ENCODE results near the gene ARRB2.
"Not testable (repeated sequence)": the region's sequence is repeated elsewhere in the genome, so short reads cannot be mapped to it uniquely, and the experiment has no call there.

Gene ARRB2

DNA sequence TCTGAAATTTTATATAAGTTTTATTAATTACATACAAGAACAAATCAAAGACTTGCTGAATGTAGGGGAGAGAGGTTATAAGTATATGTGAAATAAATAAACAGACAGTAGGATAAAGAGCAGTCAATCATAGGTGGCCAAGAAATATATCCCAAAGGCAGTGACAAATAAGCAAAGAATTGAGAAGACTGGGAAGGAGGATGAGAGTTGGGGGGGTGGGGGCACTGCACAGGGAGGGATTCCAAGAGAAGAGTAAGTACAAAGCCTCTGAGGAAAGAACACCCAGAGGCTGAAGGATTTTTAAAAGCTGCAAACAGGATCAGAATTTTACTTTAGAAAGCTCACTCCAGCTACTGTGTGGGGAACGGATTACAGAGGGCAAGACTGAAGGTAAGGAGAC, 9.3 kb upstream of the ARRB2 start:
- no peak for DNase-seq

DNA sequence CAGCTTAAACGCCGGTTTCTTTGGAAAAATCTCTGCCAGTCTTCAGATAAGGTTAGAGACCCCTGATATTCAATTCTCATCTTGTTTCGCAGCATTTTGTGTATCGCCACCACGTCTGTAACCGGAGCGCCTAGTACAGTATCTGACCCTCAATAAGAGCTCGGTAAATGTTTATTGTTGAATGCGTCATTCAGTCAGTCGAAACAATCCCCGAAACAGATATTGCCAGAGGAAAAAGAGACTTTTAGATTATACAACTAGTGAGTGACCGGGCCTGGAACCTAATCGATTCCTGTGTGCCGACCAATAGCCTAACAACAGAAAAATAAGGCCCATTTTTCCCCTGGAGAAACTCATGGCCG, 7.1 kb upstream of the ARRB2 start:
- DNase-seq, result no peak

DNA sequence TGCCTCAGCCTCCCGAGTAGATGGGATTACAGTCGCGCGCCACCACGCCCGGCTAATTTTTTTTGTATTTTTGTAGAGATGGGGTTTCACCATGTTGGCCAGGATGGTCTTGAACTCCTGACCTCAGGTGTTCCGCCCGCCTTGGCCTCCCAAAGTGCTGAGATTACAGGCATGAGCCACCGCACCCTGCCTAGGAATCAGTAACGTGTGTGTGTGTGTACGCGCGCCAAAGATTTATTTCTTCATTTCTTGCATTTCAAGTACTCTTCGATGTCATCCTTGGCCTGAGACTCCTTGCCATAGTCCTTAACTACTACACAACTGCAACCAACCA, 5.9 kb upstream of the ARRB2 start:
- not testable (repeated sequence) for DNase-seq

DNA sequence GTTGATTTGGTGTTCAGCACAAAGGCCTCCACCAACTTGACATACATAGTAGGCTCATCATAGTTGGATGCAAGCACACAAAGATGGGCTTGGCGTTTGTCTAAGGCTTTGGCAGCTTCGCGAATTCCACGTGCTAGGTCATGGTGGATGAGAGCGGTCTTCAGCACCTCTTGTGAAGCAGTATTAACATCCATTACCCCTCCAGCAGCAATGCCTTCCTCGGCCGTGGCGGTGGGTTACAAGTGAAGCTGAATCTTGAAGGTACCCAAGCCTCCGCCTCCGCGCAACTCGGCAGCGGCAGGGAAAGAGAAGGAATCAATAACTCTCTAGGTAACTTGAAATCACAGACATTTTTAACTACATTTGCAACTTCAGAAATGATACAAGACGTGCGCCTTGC, 5.4 kb upstream of the ARRB2 start:
- no peak for DNase-seq

DNA sequence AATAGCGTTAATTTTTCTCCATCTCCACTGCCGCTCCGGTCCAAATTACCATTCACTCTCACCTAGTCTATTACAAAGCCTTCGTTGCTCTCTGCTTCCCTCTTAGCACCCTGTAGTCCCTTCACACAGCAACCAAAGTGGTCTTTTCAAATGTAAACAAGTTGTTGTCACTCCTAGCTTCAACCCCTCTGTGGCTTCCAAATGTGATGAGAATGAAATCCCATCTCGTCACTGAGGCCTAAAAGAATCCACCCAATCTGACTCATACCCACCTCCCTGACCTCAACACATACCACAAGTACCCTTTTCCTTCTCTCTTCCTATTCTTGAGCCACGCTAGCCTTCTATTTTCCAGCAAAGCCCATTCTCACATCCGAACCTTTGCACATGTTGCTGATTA, 4.3 kb upstream of the ARRB2 start:
- DNase-seq, result no peak

DNA sequence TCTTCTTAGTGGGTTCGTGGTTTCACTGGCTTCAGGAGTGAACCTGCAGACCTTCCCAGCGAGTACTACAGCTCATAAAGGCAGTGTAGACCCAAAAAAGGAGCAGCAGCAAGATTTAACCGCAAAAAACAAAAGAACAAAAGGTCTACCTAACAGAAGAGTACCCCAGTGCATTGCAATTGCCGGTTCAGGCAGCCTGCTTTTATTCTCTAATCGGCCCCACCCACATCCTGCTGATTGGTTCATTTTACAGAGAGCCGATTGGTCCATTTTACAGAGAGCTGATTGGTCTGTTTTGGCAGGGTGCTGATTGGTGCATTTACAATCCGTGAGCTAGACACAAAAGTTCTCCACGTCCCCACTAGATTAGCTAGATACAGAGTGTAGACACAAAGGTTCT, 2.0 kb upstream of the ARRB2 start:
- peak in 12 of 51 donors; percentile 9 to 72 (median 16) for DNase-seq

DNA sequence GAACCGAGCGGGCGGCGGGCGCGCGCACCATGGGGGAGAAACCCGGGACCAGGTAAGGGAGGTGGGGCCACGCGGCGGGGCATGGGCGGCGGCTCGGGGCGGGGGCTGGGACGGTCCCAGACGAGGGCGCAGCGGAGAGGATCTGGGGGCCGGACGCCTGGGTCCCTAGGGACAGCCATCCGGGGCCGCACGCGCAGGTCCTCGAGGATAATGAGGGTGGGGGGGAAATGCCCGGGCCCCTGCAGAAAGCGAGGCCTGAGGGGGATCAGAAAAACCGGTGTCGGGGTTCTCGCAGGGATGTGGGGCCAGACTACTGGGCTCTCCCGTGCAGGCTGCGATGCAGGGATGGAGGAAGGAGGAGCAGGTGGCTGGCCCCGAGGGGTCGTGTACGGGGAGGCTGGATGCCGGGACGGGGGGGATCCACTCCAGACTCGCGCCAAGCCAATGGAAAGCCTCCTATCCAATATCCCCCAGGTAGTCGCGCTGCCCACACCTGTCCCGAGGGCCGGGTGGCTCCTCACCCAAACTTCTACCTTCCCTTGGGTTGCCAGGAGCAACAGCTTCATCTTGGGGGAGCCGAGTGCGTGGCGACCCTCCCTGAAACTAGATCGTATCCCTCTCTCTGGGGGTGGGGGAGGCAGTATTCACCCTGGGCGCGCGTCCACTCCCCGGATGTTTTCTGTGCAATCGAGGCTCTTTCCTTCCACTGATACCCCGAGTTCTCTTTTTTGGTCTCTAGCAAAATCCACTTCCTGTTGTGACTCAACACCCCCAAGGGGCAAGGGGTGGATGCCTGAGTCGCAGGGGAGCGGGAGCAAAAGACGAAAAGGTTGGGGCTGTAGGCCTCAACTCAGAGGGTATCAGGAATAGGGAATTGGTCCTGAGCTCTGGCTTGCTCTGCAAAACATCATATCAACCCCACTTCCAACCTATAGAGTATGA, 532 bp downstream of the ARRB2 start:
- peak in 5 of 51 donors; percentile 16 to 52 (median 42) for DNase-seq

DNA sequence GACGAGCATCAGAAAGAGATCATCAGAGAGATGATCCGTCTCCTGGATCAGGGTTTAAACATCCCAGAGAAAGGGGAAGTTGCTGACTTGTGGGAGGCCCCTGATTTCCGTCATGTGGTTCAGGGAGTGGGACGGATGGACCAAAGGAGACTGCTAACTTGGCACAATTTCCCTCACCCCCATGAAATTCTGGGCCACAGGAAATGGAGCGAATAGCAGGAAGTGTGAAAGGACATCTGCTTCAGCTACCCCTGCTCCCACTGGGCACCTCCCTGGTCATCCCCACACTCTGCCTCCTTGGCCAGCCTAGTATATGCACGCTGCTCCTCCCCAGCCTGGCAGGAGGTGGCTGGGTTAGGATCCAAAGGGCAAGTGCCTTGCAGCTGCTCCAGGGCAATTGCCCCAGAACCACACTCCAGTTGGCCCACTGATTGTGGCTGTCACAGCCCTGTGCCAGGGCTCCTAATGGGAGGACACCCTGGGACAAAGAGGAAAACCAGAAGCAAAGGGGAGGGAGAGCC, 1.3 kb downstream of the ARRB2 start:
- DNase-seq, result peak in 21 of 51 donors; percentile 4 to 52 (median 23)

DNA sequence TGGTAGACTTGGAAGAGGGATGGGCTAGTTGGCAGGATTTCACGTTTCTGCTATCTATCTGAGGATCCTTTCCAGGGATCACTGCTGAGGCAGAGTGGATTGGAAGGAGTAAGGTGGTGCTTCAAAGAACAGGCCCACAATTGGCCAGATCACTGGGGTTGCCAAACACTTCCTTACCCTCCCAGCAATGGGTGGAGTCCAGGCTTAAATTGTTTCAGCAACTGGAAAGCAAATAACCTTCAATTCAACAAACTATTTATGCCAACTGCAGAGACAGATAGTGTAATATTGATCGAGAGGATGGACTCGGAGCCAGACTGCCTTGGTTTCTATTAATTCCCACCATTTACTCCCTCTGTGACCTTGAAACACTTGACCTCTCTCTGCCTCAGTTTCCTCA, 2.1 kb downstream of the ARRB2 start:
- no peak for DNase-seq

DNA sequence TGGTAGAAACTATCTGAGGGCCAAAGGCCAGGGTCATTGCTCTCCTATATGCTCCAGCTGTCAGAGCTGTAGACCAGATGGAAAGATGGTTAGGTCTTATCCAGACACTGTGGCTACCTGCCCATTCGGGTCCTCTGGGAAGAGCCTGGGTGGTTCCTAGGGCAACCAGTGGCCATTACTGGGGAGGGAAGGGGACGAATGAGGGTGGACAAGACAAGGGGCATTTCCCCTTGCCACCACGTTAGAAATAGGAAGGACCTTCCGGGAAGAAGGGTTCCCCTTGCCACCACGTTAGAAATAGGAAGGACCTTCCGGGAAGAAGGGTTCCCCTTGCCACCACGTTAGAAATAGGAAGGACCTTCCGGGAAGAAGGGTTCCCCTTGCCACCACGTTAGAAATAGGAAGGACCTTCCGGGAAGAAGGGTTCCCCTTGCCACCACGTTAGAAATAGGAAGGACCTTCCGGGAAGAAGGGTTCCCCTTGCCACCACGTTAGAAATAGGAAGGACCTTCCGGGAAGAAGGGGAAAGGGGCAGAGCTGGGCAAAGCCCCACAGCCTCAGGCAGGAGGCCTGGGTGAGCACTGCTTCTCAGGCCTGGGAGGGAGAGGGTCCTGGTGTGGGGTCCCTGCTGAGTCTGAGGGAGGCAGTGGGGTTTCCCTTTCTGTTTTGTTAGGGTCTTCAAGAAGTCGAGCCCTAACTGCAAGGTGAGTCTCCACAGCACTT, 4.1 kb downstream of the ARRB2 start:
- not testable (repeated sequence) for DNase-seq

DNA sequence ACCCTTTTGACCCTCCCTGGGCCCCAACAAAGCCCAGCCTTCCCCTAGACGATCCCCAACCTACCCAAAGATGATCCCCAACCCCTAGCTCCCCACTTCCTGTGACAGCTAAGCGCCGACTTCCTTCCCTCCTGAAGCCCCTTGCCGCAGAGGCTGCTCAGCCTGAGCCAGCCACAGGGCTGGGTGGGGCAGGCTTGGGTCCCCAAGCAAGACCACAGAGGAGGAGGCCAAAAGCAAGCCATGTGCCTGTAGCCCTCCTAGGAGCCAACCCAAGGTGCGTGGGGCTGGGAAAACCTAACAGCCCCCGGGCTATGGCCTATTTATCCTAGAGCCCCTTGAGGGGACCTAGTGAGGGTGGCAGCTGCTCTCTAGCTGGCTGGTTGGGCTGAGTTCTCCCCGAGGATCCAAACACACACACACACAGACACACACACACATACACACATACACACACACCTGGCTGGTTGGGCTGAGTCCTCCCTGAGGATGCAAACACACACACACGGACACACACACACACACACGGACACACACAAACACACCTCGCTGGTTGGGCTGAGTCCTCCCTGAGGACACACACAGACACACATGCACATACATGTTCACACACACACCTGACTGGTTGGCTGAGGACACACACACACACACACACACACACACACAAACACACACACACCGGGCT, 4.8 kb downstream of the ARRB2 start:
- no peak for DNase-seq

DNA sequence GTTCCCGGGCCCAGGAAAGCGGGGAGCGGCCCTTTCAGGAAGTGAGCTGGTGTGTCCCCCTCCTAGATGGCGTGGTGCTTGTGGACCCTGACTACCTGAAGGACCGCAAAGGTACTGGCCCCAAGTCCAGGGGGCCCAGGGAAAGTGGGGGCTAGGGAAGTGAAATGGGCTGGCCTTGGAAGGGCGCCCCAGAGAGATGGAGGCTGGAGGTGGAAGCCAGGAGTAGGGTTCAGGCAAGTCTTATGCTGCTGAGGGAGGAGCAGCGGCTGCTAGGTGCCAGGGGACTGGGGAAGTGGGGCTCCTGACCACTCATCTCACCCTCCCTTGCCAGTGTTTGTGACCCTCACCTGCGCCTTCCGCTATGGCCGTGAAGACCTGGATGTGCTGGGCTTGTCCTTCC, 5.6 kb downstream of the ARRB2 start:
- no peak for DNase-seq

DNA sequence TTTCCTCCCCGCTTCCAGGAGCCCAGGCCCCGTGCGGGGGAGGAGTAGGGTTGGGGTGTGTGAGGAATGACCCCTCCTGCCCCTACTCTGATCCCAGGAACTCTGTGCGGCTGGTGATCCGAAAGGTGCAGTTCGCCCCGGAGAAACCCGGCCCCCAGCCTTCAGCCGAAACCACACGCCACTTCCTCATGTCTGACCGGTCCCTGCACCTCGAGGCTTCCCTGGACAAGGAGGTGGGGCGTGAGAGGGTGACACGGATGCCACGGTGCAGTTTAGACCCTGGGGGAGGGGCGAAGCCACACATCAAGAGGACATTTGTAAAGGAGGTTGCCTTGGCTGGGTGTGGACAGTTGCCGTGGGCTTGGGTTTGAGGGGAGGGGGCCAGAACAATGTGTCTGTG, 7.4 kb downstream of the ARRB2 start:
- DNase-seq, result no peak

DNA sequence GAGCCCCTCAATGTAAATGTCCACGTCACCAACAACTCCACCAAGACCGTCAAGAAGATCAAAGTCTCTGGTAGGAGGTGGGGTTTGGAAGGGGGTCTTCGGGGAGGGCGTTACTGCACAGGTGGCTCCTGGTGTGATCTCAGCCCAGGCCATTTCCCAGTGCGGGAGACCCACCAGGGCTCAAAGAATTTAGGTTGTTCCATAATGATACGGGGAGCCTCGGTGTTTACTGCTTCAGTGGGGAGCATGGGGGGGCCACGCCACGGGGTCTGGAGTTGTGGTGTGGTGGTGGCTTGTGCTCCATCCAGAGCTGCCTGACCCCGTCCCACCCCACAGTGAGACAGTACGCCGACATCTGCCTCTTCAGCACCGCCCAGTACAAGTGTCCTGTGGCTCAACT, 7.8 kb downstream of the ARRB2 start:
- no peak for DNase-seq

DNA sequence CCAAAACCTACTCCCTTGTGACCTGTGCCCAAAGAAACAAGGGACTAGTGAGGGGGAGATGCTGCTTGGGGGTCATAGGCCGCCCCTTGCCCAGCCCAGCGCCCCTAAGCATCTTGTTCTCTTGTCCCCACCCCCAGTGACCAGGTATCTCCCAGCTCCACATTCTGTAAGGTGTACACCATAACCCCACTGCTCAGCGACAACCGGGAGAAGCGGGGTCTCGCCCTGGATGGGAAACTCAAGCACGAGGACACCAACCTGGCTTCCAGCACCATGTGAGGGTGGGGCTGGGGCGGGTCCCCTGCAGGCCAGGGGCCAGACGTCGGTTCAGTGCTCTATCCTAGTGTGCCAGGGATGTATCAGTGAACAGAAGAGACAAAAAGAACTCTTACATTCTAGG, 8.7 kb downstream of the ARRB2 start:
- no peak for DNase-seq

DNA sequence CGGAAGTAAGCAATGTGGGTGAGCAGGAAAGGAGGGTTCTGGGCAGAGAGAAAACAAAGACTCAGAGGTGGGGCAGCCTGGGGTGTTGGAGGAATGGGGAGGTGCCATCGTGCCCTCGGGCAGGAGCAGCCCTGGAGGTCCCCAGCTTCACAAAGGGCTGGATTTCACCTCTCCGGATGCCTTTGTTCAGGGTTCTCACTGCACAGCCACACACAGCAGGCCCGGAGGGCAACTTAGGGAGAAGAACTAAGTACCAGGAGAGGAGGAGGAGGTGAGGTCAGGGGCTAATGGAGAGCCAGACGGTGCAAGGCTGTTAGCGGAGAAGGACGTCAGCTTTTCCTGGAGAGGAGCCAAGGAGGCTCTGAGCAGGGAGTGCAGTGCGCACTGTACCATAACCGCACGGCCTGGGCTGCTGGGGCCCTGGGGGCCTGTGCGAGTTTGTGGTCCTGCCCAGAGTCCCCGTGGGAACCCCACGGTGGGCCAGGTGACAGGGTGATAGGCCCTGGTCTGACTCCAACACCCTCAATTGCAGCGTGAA, 9.3 kb downstream of the ARRB2 start:
- DNase-seq, result no peak

DNA sequence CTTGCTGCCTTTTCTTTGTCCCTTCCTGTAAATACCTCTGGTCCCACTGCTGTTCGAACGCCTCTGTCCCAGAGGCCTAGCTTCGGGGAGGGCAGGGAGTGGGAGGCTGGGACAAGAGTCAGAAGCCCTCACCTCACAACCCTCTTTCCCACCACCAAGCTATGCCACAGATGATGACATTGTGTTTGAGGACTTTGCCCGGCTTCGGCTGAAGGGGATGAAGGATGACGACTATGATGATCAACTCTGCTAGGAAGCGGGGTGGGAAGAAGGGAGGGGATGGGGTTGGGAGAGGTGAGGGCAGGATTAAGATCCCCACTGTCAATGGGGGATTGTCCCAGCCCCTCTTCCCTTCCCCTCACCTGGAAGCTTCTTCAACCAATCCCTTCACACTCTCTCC, 10.4 kb downstream of the ARRB2 start:
- no peak for DNase-seq

DNA sequence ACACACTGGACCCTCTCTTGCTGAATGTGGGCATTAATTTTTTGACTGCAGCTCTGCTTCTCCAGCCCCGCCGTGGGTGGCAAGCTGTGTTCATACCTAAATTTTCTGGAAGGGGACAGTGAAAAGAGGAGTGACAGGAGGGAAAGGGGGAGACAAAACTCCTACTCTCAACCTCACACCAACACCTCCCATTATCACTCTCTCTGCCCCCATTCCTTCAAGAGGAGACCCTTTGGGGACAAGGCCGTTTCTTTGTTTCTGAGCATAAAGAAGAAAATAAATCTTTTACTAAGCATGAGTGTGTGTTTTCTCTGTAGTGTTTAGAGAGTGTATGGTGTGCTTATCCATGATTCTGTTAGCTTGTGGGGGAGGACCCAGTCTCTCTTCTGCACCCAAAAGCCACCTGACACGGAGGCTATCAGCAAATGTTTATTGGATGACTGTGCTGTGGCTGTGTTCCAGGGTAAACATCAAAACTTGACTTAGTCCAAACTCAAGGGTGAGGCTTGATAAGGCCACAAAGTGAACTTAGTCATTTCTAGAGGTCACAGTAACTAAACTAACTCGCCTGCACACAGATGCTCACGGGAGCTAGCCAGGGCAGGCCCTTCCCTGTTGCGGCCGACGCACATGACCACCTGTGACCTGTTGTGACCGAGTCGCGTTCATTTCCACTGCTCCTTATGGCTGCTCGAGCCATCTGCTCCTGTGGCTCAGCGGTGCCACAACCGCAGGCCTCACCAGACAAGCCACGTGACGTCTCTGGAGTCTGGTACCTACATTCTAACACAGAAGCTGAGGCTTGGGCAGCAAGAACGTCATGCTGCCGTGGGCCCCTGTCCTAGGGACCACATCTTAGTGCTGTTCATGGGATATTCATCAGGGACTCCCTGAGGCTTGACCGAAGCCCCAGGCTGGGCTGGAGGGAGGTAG, 11.0 kb downstream of the ARRB2 start:
- DNase-seq, result no peak

DNA sequence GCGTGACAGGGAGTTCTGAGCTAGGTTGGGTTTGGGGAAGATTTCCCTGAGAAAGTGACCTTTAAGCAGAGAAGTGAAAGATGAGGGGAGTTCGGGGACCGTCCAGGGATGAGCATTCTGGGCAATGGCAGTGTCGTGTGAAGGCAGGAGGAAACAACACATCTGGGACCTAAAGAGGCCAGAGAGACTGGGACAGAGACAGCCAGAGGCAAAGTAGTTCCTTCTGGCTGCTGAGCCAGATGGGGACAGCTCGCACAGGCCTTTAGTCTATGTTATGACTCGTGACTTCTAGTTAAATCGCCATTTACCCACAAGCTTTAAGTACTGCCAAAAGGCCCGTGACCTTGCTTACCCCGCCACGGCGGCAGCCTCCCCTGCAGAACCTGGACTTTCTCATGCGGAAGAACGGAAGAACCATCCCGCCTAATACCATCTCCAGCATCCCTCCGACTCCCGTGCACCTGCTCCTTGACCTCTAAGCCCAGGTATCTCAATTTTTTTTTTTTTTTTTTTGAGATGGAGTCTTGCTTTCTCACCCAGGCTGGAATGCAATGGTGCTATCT, 12.3 kb downstream of the ARRB2 start:
- no peak for DNase-seq

DNA sequence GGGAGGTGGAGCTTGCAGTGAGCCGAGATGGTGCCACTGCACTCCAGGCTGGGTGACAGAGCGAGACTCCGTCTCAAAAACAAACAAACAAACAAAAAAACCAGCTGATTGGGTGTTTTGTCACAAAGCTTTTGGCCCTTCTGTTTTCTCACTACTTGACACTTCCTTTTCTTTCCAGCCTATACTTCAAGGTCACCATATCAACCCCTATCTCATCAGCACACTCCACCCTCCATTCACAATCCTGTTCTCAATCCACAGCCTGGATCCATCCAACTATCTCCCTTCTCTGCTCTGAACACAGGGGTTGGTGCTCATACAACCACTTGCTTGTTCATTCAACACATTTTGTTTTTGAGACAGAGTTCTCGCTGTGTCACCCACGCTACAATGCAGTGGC, 14.2 kb downstream of the ARRB2 start:
- DNase-seq, result no peak
